NCI-H187 (cell line): Measurements from ENCODE around the gene MT1H.
"Not testable (repeated sequence)": the region's sequence is repeated elsewhere in the genome, so short reads cannot be mapped to it uniquely, and the experiment has no call there.

ENCODE experiments used
- DNase-seq, 2 experiments: peaks; one replicate each; lab custom pipeline; 2025; lab: John Stamatoyannopoulos, UW

The MT1H gene

GRCh38 chr16:56665286-56666261, 4.0 kb upstream of the MT1H start:
- not testable (repeated sequence) for DNase-seq

- no peak for DNase-seq
Observed at GRCh38 chr16:56667581-56668571, 1.7 kb upstream of the MT1H start, which contains the start of gene MT1G. Gene MT1G (minus strand): TSS chr16:56668065. CDS start chr16:56667993, 72 bp downstream.

GRCh38 chr16:56669840-56670619, 416 bp downstream of the MT1H start:
- DNase-seq, result no peak

- DNase-seq, result no peak
Observed at GRCh38 chr16:56670620-56670934, 963 bp downstream of the MT1H start.

GRCh38 chr16:56671691-56672090, 2.1 kb downstream of the MT1H start:
- DNase-seq, result not testable (repeated sequence)

- not testable (repeated sequence) for DNase-seq
Observed at GRCh38 chr16:56672171-56672570, 2.6 kb downstream of the MT1H start.

- DNase-seq, result no peak
Observed at GRCh38 chr16:56672761-56673536, 3.3 kb downstream of the MT1H start.

- DNase-seq, result no peak
Observed at GRCh38 chr16:56673921-56674320, 4.3 kb downstream of the MT1H start.

- DNase-seq, result not testable (repeated sequence)
Observed at GRCh38 chr16:56674570-56674969, 5.0 kb downstream of the MT1H start.

- DNase-seq, result no peak
Observed at GRCh38 chr16:56675685-56676210, 6.1 kb downstream of the MT1H start.

GRCh38 chr16:56677474-56677873, 7.9 kb downstream of the MT1H start:
- DNase-seq, result no peak

GRCh38 chr16:56679078-56679730, 9.6 kb downstream of the MT1H start:
- DNase-seq, result no peak

GRCh38 chr16:56679818-56680217, 10.2 kb downstream of the MT1H start:
- DNase-seq, result no peak

- peak; percentile 47 to 60 for DNase-seq
Observed at GRCh38 chr16:56681939-56682702, 12.5 kb downstream of the MT1H start, which contains the start of gene MT1X. Gene MT1X (plus strand): TSS chr16:56682470. CDS start chr16:56682541, 71 bp downstream.

- no peak for DNase-seq
Observed at GRCh38 chr16:56682703-56683397, 13.2 kb downstream of the MT1H start.

- DNase-seq, result no peak
Observed at GRCh38 chr16:56683424-56684172, 14.0 kb downstream of the MT1H start.

- no peak for DNase-seq
Observed at GRCh38 chr16:56684256-56684925, 14.8 kb downstream of the MT1H start.
